Stimulated activated CD4-positive, alpha-beta T cell treated with anti-CD3 and anti-CD28 coated beads, Interleukin-12 subunit alpha, Interleukin-12 subunit beta, amount 100 ng/mL, for 48 hours (primary cell): Measurements from ENCODE around the gene NUAK2.
"Not testable (repeated sequence)": the region's sequence is repeated elsewhere in the genome, so short reads cannot be mapped to it uniquely, and the experiment has no call there.

ENCODE experiments used
- DNase-seq, 3 donors: peaks; one replicate each; pipeline ENCODE4 v3.0.0-alpha.2; 2020; ENCODE audit warnings: low read depth in 2 of 3, low spot score in 1 of 3

The NUAK2 gene

GRCh38 chr1:205298191-205298994 lies 23.2 kb downstream of the NUAK2 start:
- no peak for DNase-seq

GRCh38 chr1:205297546-205298177 lies 23.9 kb downstream of the NUAK2 start:
- DNase-seq = not testable (repeated sequence)

- DNase-seq = no peak
Observed at GRCh38 chr1:205296154-205296553, 25.4 kb downstream of the NUAK2 start.

- DNase-seq = no peak
Observed at GRCh38 chr1:205294934-205295333, 26.6 kb downstream of the NUAK2 start.

- DNase-seq = no peak
Observed at GRCh38 chr1:205294175-205294917, 27.2 kb downstream of the NUAK2 start.

- no peak for DNase-seq
Observed at GRCh38 chr1:205293350-205294074, 28.0 kb downstream of the NUAK2 start.

- no peak for DNase-seq
Observed at GRCh38 chr1:205291596-205291995, 29.9 kb downstream of the NUAK2 start.

GRCh38 chr1:205287767-205288559 lies 33.6 kb downstream of the NUAK2 start:
- peak; percentile 59 to 66 (median 65) for DNase-seq

GRCh38 chr1:205287076-205287475 lies 34.5 kb downstream of the NUAK2 start:
- no peak for DNase-seq

- peak; percentile 58 to 63 (median 60) for DNase-seq
Observed at GRCh38 chr1:205286335-205286950, 35.1 kb downstream of the NUAK2 start.

- DNase-seq = peak in 1 of 3 donors; percentile 31
Observed at GRCh38 chr1:205285381-205286101, 36.0 kb downstream of the NUAK2 start.

GRCh38 chr1:205284420-205285144 lies 37.0 kb downstream of the NUAK2 start:
- peak; percentile 66 to 79 (median 69) for DNase-seq

- no peak for DNase-seq
Observed at GRCh38 chr1:205283270-205284147, 38.0 kb downstream of the NUAK2 start.

GRCh38 chr1:205280666-205281395 lies 40.7 kb downstream of the NUAK2 start:
- DNase-seq = not testable (repeated sequence)

- DNase-seq = no peak
Observed at GRCh38 chr1:205279986-205280385, 41.6 kb downstream of the NUAK2 start.

- DNase-seq = no peak
Observed at GRCh38 chr1:205276689-205277065, 44.9 kb downstream of the NUAK2 start.
